OCI-LY7 (cell line): ENCODE results near the gene DDC. TPM values are rescaled to one million over a fixed set of nuclear protein-coding genes. Genes with fewer than 3 reads are reported as not detected.

Source experiments
- BruUV-seq: library from RNA; stranded (reverse); fragments of 400-500 nt; replicated peaks from 2 replicates; lab custom pipeline; 2021; lab: Mats Ljungman, UMichigan
- CTCF ChIA-PET: fragments of 300-600 bp; sonication (Branson Sonifier 250); formaldehyde crosslinking; loops from one replicate; lab custom pipeline; 2022; ENCODE audit warnings: antibody characterized with exemption; ENCODE audit not compliant: unreplicated experiment; lab: Charles Lee
- POLR2A ChIA-PET: fragments of 300-600 bp; sonication (Branson Sonifier 250); formaldehyde crosslinking; loops from one replicate; lab custom pipeline; 2022; ENCODE audit warnings: antibody characterized with exemption; lab: Charles Lee
- DNase-seq: peaks from one replicate; pipeline ENCODE4 v3.0.0-alpha.2; 2015; ENCODE audit warnings: low spot score
- H2AFZ ChIP-seq: fragments of 200-600 bp; sonication (generic), shearing (Covaris generic); 2 replicates; pipeline ENCODE4 v1.6.1; 2014; ENCODE audit warnings: mild to moderate bottlenecking, antibody characterized with exemption, low read length, moderate library complexity
- H3K27ac ChIP-seq: fragments of 200-600 bp; sonication (generic); 2 replicates; pipeline ENCODE4 v1.5.1; 2014; ENCODE audit warnings: mixed run types, low read depth, mild to moderate bottlenecking, moderate library complexity, low read length, inconsistent platforms; ENCODE audit not compliant: poor library complexity, severe bottlenecking
- H3K36me3 ChIP-seq: fragments of 200-600 bp; sonication (generic); 2 replicates; pipeline ENCODE4 v1.6.1; 2014; ENCODE audit warnings: mild to moderate bottlenecking, antibody characterized with exemption, low read length, moderate library complexity, mixed read lengths; ENCODE audit not compliant: insufficient read depth
- H3K4me1 ChIP-seq: fragments of 200-600 bp; sonication (generic); 2 replicates; pipeline ENCODE4 v1.5.1; 2014; ENCODE audit warnings: mild to moderate bottlenecking, low read length; ENCODE audit not compliant: insufficient read depth, poor library complexity, severe bottlenecking
- H3K4me2 ChIP-seq: fragments of 200-600 bp; sonication (generic); 2 replicates; pipeline ENCODE4 v1.6.1; 2014; ENCODE audit warnings: mild to moderate bottlenecking, low read length
- H3K4me3 ChIP-seq: fragments of 200-600 bp; sonication (generic); 2 replicates; pipeline ENCODE4 v1.5.1; 2014; ENCODE audit warnings: mild to moderate bottlenecking, low read depth, low read length; ENCODE audit not compliant: poor library complexity, severe bottlenecking
- H3K79me2 ChIP-seq: fragments of 200-600 bp; sonication (generic); 2 replicates; pipeline ENCODE4 v1.6.1; 2016; ENCODE audit warnings: low read depth, mild to moderate bottlenecking, low read length, moderate library complexity, mixed read lengths; ENCODE audit not compliant: insufficient read depth
- H3K9me2 ChIP-seq: fragments of 200-600 bp; sonication (generic); 2 replicates; pipeline ENCODE4 v1.6.1; 2016; ENCODE audit warnings: mild to moderate bottlenecking, low read length, mixed read lengths; ENCODE audit not compliant: insufficient read depth
- H3K9me3 ChIP-seq: fragments of 200-600 bp; sonication (generic); 2 replicates; pipeline ENCODE4 v1.6.1; 2014; ENCODE audit warnings: mild to moderate bottlenecking, mixed run types, low read length, mixed read lengths
- H4K20me1 ChIP-seq: fragments of 200-600 bp; sonication (generic); 2 replicates; pipeline ENCODE4 v1.6.1; 2014; ENCODE audit warnings: mild to moderate bottlenecking, antibody characterized with exemption, low read length, moderate library complexity, mixed read lengths; ENCODE audit not compliant: insufficient read depth
- EZH2phosphoT487 ChIP-seq: fragments of 200-600 bp; sonication (generic); IDR thresholded peaks from 2 replicates; pipeline ENCODE4 v1.6.1; 2018; ENCODE audit warnings: low read depth, borderline replicate concordance, mild to moderate bottlenecking, mixed run types, antibody characterized with exemption, low read length, moderate library complexity, mixed read lengths
- intact Hi-C: fragments of 100-400 bp; cut with micrococcal nuclease; formaldehyde crosslinking; loops from one replicate; pipeline ENCODE4 v1.10.0; 2022; ENCODE audit not compliant: unreplicated experiment
- total RNA-seq, 2 experiments: library from RNA; depleted of rRNA in 1 of 2; stranded (reverse); fragments of >200 nt in 1 of 2; shearing (Covaris generic) in 1 of 2; gene quantifications; 2 replicates each; pipeline ENCODE4 v1.2.3, GENCODE V29; 2014 to 2022
- TF ChIP-seq, protein P1 (sequence below): fragments of 200-600 bp; sonication (generic); conservative IDR thresholded peaks from 2 replicates; pipeline ENCODE4 v1.5.1; 2014; ENCODE audit warnings: mild to moderate bottlenecking, antibody characterized with exemption, low read length, moderate library complexity, mixed read lengths

The DDC gene
- total RNA-seq, 2 experiments from 2014 or later = not detected

GRCh38 chr7:50533866-50534265, 31.3 kb downstream of the DDC start:
- Histone ChIP-seq H3K9me3 (no peaks in the 10 kb centered on the region), H3K9me2 (no peaks in the 10 kb centered on the region), H3K36me3 (no peaks in the 10 kb centered on the region), H3K79me2 (no peaks in the 10 kb centered on the region), H3K27ac (no peak overlapping the region), H2AFZ (no peak overlapping the region), H3K4me3 (no peak overlapping the region), H3K4me1 (no peaks in the 10 kb centered on the region), H4K20me1 (no peaks in the 10 kb centered on the region), H3K4me2 (no peak overlapping the region)
- BruUV-seq = no TSS peak
- DNase-seq = no peak
- ChIA-PET POLR2A (interaction anchor here (1.0 to 1.3 kb wide), 2 partner anchors 10 kb away, joined by 3 read pairs; no protein-coding TSS in a partner anchor), CTCF (no interaction called here)
- intact Hi-C loops = no loop called here
- TF ChIP-seq, protein P1, sequence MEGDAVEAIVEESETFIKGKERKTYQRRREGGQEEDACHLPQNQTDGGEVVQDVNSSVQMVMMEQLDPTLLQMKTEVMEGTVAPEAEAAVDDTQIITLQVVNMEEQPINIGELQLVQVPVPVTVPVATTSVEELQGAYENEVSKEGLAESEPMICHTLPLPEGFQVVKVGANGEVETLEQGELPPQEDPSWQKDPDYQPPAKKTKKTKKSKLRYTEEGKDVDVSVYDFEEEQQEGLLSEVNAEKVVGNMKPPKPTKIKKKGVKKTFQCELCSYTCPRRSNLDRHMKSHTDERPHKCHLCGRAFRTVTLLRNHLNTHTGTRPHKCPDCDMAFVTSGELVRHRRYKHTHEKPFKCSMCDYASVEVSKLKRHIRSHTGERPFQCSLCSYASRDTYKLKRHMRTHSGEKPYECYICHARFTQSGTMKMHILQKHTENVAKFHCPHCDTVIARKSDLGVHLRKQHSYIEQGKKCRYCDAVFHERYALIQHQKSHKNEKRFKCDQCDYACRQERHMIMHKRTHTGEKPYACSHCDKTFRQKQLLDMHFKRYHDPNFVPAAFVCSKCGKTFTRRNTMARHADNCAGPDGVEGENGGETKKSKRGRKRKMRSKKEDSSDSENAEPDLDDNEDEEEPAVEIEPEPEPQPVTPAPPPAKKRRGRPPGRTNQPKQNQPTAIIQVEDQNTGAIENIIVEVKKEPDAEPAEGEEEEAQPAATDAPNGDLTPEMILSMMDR = no peak
- TF ChIP-seq EZH2phosphoT487 = no peak

- no peaks in the 10 kb centered on the region for H3K9me2 ChIP-seq
- BruUV-seq = no TSS peak
- no peak for DNase-seq
- no peak overlapping the region for H3K4me3 ChIP-seq
- H4K20me1 ChIP-seq = no peaks in the 10 kb centered on the region
- no peak overlapping the region for H3K27ac ChIP-seq
- no peaks in the 10 kb centered on the region for H3K4me1 ChIP-seq
- CTCF ChIA-PET = no interaction called here
- no peaks in the 10 kb centered on the region for H3K79me2 ChIP-seq
- intact Hi-C loops = no loop called here
- H3K36me3 ChIP-seq = no peaks in the 10 kb centered on the region
- H3K4me2 ChIP-seq = no peak overlapping the region
- H2AFZ ChIP-seq = no peak overlapping the region
- TF ChIP-seq, protein P1 = no peak
- no peak for TF ChIP-seq EZH2phosphoT487
- POLR2A ChIA-PET = interaction anchor here (0.7 kb wide), 1 partner anchor 634 kb away, joined by 3 read pairs; no protein-coding TSS in a partner anchor
- H3K9me3 ChIP-seq = no peaks in the 10 kb centered on the region
Measured at GRCh38 chr7:50531928-50532327, 33.3 kb downstream of the DDC start.

GRCh38 chr7:50531401-50531911, 33.7 kb downstream of the DDC start:
- no peak for TF ChIP-seq EZH2phosphoT487
- intact Hi-C loops = no loop called here

More at GRCh38 chr7:50531401-50531911, 33.7 kb downstream of the DDC start:
- H3K36me3 ChIP-seq = no peaks in the 10 kb centered on the region
- H3K9me3 ChIP-seq = no peaks in the 10 kb centered on the region
- no peak overlapping the region for H3K27ac ChIP-seq
- no peaks in the 10 kb centered on the region for H3K79me2 ChIP-seq
- H3K9me2 ChIP-seq = no peaks in the 10 kb centered on the region
- no peaks in the 10 kb centered on the region for H3K4me1 ChIP-seq
- no peak overlapping the region for H3K4me3 ChIP-seq
- BruUV-seq = no TSS peak
- H3K4me2 ChIP-seq = no peak overlapping the region
- H2AFZ ChIP-seq = no peak overlapping the region
- H4K20me1 ChIP-seq = no peaks in the 10 kb centered on the region
- CTCF ChIA-PET = no interaction called here
- POLR2A ChIA-PET = no interaction called here
- no peak for DNase-seq
